AG08396 (cell line): Measurements from ENCODE around the gene RASA3.
"Not testable (repeated sequence)": the region's sequence is repeated elsewhere in the genome, so short reads cannot be mapped to it uniquely, and the experiment has no call there.

Experiments
- DNase-seq: peaks from one replicate; pipeline ENCODE4 v3.0.0; 2012; ENCODE audit warnings: low spot score, mixed read lengths

RASA3 gene

GRCh38 chr13:114033541-114034315 lies 98.7 kb downstream of the RASA3 start:
- no peak for DNase-seq

DNA sequence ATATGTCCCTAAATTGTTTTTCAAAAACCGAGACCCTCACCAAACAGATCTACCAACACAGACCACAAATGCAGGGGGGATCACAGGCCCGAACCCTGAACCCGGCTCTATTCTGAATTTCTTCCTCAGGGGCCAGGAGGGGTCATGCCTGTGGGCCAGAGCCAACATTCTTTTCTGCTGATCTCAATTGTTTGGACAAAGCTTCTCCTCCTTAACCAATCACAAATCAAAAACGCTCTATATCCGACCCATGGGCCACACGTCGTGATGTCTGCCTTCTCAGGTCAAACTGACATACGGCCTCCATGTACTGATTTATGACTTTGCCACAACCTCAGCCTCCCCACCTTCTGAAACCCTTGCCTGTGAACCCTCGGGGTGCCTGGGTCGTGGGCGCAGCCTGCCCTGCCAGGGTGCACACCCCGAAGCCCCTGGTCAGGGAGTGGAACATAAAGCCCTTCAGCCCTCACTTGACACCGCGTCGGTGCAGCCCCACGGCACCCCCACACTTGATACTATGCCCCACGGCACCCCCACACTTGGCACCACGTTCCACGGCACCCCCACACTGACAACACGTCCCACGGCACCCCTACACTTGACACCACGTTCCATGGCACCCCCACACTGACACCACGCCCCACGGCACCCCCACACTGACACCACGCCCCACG lies 100.2 kb downstream of the RASA3 start:
- DNase-seq, result peak; percentile 84

DNA sequence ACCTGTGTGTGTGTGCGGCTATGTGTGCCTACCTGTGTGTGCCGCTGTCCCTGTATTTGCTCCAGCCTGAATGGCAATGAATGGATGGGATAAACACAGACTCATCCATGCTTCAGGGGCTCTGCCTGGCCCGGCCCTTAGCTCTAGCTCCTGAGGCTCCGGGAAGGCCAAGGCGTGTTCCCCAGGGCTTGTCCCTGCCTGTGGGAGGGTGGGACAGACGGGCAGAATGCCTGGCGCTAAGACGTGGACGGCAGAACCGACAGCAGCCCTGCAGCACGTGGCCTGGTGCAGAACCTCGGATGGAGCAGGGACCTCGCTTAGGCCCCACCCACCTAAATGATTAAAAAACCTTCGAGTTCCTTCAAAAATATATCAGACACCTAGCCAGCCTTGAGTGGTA lies 100.8 kb downstream of the RASA3 start:
- DNase-seq, result no peak

DNA sequence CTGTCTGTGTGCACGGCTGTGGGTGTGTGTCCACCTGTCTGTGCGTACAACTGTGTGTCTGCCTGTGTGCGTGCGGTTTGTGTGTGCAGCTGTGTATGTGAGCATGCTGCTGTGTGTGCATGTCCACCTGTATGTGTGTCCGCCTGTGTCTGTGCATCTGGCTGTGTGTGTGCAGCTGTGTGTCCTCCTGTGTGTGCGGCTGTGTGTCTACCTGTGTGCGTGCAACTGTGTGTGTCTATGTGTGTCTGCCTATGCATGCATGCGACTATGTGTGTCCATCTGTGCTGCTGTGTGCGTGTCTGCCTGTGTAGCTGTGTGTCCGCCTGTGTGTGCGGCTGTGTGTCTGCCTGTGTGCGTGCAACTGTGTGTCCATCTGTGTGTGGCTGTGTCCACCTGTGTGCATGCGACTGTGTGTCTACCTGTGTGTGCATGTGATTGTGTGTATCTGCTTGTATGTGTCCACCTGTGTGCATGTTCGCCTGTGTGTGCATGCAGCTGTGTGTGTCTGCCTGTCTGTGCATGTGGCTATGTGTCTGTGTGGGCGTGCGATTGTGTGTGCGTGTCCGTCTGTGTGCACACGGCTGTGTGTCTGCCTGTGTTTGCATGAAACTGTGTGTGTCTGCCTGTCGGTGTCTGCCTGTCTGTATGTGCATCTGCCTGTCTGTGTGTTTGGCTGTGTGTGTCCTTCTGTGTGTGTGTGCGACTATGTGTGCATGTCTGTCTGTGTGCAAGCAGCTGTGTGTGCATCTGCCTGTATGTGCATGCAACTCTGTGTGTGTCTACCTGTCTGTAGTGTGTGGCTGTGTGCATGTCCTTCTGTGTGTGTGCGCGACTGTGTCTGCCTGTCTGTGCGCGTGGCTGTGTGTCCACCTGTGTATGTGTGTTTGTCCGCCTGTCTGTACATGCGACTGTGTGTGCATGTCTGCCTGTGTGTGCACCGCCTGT lies 101.5 kb downstream of the RASA3 start:
- no peak for DNase-seq

GRCh38 chr13:114029866-114030625 lies 102.4 kb downstream of the RASA3 start:
- DNase-seq, result no peak

- no peak for DNase-seq
Measured at GRCh38 chr13:114027826-114028225, 104.6 kb downstream of the RASA3 start.

DNA sequence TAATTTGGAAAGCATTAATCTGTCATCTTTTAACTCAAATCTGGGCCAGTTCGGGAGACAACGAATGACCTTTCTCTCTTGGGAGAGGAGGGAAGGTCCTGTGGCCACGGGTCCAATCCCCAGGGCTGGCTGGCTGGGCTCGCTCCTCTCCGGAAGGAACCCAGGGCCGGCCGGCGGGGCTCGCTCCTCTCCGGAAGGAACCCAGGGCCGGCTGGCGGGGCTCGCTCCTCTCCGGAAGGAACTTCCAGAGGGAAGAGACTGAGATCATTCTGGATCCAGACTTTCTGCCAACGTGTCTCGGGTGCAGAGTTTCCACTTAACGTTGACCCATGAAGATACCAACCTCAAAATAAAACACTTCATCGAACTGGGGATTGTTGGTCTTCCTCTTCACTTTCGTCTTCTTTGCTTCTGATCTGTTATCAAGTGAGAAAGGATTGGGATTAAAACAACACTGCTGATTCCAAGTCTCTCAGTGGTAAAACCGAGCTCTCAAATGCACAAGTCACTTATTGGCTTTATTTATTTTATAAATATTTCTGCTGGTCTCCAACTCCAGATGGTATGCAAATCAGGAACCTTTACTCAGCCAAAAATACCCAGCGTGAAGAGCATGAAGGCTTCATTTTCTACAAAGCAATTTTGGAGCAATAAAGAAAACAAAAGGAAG lies 105.2 kb downstream of the RASA3 start:
- DNase-seq, result peak; percentile 77

DNA sequence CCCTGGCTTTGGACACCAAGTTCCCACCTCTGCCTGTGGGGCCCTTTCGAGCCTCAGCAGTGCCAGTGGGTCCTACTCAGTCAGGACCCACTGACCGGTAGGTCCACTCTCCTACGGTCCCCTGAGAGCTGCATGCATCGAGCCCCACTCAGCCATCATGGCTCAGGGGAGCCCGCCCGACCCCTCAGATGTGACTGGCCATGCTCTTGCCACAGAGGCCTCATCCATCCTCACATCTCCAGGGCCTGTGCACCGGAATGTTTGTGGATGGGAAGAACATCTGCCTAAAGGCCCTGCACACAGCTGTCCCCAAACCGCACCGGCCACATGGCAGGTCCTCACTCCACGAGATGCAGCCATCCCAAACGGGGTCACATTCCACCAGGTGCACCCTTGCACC lies 105.9 kb downstream of the RASA3 start:
- no peak for DNase-seq

DNA sequence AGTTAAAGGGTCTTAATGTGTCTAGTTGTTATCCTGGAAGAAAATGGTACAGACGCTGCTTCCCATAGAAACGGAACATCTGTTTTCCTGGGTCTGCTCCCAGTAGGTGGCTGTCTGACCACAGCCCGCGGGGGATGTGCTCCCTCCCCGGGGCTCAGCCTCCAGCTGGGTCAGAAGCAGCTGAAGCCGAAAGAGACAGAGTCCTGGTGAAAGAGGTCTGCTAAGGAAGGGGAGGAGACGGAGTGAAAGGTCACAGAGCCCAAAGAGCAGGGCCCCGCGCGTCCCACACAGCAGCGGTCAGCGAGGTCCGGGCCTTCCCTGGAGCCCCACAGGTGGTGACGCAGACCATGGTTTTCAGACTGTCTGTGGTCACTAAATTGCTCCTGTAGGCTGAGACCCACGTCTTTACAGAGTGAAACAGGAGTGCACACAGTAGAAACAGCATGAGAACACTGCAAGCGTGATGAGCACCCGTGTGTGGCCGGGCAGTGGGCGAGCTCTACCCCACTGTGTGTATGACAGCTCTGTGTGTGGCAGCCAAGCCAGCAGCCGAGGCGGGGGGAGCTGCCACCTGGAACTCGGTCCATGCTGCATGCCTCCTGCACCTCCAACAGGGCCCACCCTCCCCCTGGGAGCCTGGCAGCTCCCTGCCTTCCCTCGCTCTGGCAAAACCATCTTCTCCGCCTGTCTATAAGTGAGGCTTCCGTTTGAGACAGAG lies 106.5 kb downstream of the RASA3 start:
- peak; percentile 73 for DNase-seq

DNA sequence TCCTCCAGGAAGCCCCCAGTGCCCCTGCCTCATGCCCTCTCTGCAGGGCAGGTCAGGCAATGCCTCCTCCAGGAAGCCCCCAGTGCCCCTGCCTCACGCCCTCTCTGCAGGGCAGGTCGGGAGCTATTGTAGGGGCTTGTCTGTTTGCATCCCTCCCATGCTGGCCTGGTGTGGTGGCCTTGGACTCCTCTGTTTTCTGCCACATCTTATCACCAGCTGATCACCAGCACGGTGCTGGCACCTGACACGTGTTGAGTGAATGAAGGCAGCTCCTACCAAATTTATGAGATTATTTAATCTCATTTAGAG lies 107.1 kb downstream of the RASA3 start:
- no peak for DNase-seq

DNA sequence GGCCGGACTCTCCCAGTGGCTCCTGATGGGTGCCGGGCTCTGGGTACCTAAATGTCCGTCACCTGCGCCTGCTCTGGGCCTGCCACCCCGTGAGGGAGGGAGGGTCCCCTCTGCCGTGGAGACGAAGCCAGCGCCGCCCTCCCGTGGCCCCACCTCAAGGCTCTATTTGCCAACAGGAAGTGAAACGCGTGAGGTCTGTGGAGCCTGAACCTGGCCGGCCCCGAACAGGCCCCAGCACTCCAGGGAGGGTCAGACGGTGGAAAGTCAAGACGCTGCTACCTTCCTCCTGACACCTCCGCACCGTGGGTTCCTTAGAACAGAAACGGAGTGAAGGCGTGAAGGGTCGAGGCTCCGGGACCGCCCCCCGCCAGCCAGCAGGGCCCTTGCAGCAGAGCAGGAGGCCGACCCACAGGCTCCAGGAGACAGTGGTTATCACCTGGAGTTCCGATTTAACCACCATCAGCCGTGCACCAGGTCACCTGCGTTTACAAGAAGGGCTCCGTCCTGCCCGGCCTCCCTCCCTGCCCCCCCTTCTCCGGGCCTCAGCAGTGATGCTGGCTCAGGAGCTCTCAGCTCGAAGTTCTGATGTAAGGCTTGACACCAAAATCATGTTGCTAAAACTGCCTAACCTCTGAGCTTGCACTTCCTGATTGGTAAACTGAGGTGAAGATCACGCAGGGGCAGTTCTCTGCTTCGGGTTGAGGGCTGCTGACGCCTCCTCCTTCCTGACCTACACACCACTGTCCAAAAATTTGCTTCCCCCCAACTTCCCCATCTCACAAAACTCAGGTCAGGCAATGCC lies 107.6 kb downstream of the RASA3 start:
- no peak for DNase-seq

DNA sequence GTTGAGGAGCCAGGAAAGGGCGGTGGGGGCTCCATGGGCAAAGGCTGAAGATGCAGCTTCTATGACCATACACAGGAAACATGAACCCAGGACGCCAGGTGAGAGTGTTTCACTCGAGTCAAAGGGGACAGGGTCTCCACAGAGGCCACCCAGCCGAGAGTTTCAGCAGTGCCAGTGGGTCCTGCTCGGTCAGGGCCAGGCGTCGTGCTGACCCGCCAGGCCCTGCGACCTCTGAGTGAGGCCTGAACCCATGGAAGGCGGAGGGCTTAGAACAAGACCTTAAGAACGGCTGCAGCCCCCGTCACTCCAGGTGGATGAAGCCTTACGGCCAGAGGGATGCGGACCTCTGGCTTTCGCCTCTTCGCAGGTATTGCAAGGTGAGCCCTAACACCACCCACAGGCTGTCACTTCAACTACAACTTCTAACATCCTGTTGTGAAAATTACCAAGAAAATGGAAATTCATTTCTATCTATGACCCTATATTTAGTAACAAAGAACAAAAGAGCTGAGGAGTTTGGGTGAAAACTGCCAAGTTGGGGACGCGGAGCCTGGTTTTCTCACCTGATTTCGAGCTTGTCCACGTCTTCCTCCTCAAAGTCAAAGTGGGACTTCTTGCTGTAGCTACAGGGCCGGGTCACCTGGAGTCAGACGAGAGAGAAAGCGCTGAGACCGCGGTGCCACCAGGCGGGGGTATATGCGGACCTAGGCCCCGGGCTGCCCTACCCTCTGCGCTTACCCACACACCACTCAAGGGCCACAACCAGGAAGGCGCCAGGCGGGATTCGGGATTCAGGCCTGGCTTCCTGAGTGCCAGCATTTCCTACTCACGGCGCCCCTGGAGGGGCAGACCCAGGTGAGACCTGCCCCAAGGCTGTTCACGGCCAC lies 108.5 kb downstream of the RASA3 start:
- no peak for DNase-seq

GRCh38 chr13:114022876-114023275 lies 109.5 kb downstream of the RASA3 start:
- no peak for DNase-seq

GRCh38 chr13:114022309-114022669 lies 110.1 kb downstream of the RASA3 start:
- no peak for DNase-seq

GRCh38 chr13:114021464-114022308 lies 110.7 kb downstream of the RASA3 start:
- DNase-seq, result no peak

DNA sequence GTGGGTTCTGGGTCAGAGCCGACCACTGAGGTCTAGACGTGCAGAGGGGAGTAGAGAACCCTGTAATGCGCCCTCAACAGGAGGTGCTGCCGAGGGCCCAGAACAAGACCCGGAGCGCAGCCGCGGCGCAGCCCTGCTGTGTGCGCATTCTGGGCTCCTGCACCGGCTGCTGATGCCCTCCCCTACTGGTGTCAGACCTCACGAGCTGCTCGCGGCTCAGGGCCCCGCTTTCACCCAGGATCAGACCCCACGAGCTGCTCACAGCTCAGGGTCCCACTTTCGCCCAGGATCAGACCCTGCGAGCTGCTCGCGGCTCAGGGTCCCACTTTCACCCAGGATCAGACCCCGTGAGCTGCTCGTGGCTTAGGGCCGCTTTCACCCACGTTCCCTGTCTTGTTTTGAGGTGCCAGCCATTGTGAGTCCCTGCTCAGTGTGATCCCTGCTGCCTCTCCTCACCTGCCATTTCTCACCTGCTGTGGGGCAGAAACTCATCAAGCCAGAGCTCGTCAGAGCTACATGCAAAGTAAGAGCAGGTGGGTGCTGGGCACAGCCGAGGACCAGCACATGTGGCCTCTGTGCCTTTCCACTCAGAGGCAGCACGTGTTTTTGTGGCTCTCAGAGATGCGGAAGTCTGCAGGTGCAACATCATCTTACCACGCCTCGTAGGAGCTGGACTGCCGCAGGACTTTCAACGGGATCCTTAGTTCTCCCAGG lies 111.5 kb downstream of the RASA3 start:
- no peak for DNase-seq

GRCh38 chr13:114020134-114020533 lies 112.3 kb downstream of the RASA3 start:
- not testable (repeated sequence) for DNase-seq
